ENCODE data around the gene PTPRN2. TPM values are rescaled to one million over a fixed set of nuclear protein-coding genes. Genes with fewer than 3 reads are reported as not detected.

Gene PTPRN2
- total RNA-seq, 1 experiment from 2014 or later, result not detected

GRCh38 chr7:157694376-157694665, 893.3 kb downstream of the PTPRN2 start:
- TF ChIP-seq CTCF (conservative IDR thresholded peaks at IDR 0.05) (no peak), EZH2 (IDR thresholded peaks at IDR 0.05; ENCODE audit: low read depth) (no peak)
- Histone ChIP-seq H3K36me3 (ENCODE audit: low read depth) (no peaks in the 10 kb centered on the region), H3K79me2 (ENCODE audit: low read depth) (no peaks in the 10 kb centered on the region), H3K27ac (no peak overlapping the region), H3K4me1 (replicated peaks; ENCODE audit: insufficient read depth) (no peaks in the 10 kb centered on the region), H3K4me3 (no peak overlapping the region), H3F3A (ENCODE audit: insufficient read depth, low read depth) (no peaks in the 10 kb centered on the region), H2AFZ (no peak overlapping the region), H3K9me2 (ENCODE audit: insufficient read depth) (no peaks in the 10 kb centered on the region), H3K27me3 (ENCODE audit: insufficient read depth, low read depth) (peaks cover 25% of the 10 kb centered on the region), H3K4me2 (no peak overlapping the region), H3K9me3 (ENCODE audit: insufficient read depth, low read depth) (no peaks in the 10 kb centered on the region), H4K20me1 (ENCODE audit: insufficient read depth) (no peaks in the 10 kb centered on the region; the same call in 1 of the 2 replicates)
- no TSS peak for BruUV-seq (replicated peaks)
- ChIA-PET CTCF (no interaction called here), POLR2A (ENCODE audit: unreplicated experiment) (no interaction called here)
- intact Hi-C loops (cut with micrococcal nuclease; ENCODE audit: unreplicated experiment), result no loop called here
- no peak for DNase-seq

- Histone ChIP-seq H3K9me3 (ENCODE audit: insufficient read depth, low read depth) (no peaks in the 10 kb centered on the region), H3K27me3 (ENCODE audit: insufficient read depth, low read depth) (peaks cover 19% of the 10 kb centered on the region), H2AFZ (no peak overlapping the region), H4K20me1 (ENCODE audit: insufficient read depth) (no peaks in the 10 kb centered on the region; the same call in 1 of the 2 replicates), H3K4me3 (no peak overlapping the region), H3K9me2 (ENCODE audit: insufficient read depth) (no peaks in the 10 kb centered on the region), H3K27ac (no peak overlapping the region), H3F3A (ENCODE audit: insufficient read depth, low read depth) (no peaks in the 10 kb centered on the region), H3K36me3 (ENCODE audit: low read depth) (no peaks in the 10 kb centered on the region), H3K4me1 (replicated peaks; ENCODE audit: insufficient read depth) (no peaks in the 10 kb centered on the region), H3K79me2 (ENCODE audit: low read depth) (no peaks in the 10 kb centered on the region), H3K4me2 (no peak overlapping the region)
- CTCF ChIA-PET, result no interaction called here
- TF ChIP-seq CTCF (conservative IDR thresholded peaks at IDR 0.05) (no peak), EZH2 (IDR thresholded peaks at IDR 0.05; ENCODE audit: low read depth) (no peak)
- no peak for DNase-seq
- no TSS peak for BruUV-seq (replicated peaks)
- POLR2A ChIA-PET (ENCODE audit: unreplicated experiment), result no interaction called here
- intact Hi-C loops (cut with micrococcal nuclease; ENCODE audit: unreplicated experiment), result no loop called here
Measured at GRCh38 chr7:157693521-157694375, 893.9 kb downstream of the PTPRN2 start.

- BruUV-seq (replicated peaks), result no TSS peak
- POLR2A ChIA-PET (ENCODE audit: unreplicated experiment), result no interaction called here
- H3K4me3 ChIP-seq, result no peak overlapping the region
- intact Hi-C loops (cut with micrococcal nuclease; ENCODE audit: unreplicated experiment), result no loop called here
- no peaks in the 10 kb centered on the region for H3K36me3 ChIP-seq (ENCODE audit: low read depth)
- H3K4me2 ChIP-seq, result no peak overlapping the region
- H4K20me1 ChIP-seq (ENCODE audit: insufficient read depth), result no peaks in the 10 kb centered on the region; the same call in 1 of the 2 replicates
- no peak overlapping the region for H2AFZ ChIP-seq
- H3K4me1 ChIP-seq (replicated peaks; ENCODE audit: insufficient read depth), result no peaks in the 10 kb centered on the region
- DNase-seq, result no peak
- CTCF ChIA-PET, result no interaction called here
- no peak overlapping the region for H3K27ac ChIP-seq
- peaks cover 15% of the 10 kb centered on the region for H3K27me3 ChIP-seq (ENCODE audit: insufficient read depth, low read depth)
- H3K9me2 ChIP-seq (ENCODE audit: insufficient read depth), result no peaks in the 10 kb centered on the region
- no peaks in the 10 kb centered on the region for H3F3A ChIP-seq (ENCODE audit: insufficient read depth, low read depth)
- no peaks in the 10 kb centered on the region for H3K79me2 ChIP-seq (ENCODE audit: low read depth)
- H3K9me3 ChIP-seq (ENCODE audit: insufficient read depth, low read depth), result no peaks in the 10 kb centered on the region
- TF ChIP-seq EZH2 (IDR thresholded peaks at IDR 0.05; ENCODE audit: low read depth), result no peak
- TF ChIP-seq CTCF (conservative IDR thresholded peaks at IDR 0.05), result no peak
Measured at GRCh38 chr7:157693071-157693520, 894.5 kb downstream of the PTPRN2 start.

Measured in PC-9 (cell line).